Loucy (cell line): ENCODE data around the gene STX11.

Experiments
- H2AFZ ChIP-seq: fragments of 200-600 bp; sonication (generic); 2 replicates; pipeline ENCODE4 v1.6.0; 2016; ENCODE audit warnings: antibody characterized with exemption, mild to moderate bottlenecking, low read length, moderate library complexity
- H3F3A ChIP-seq: fragments of 200-600 bp; 2 replicates; pipeline ENCODE4 v1.6.0; 2016; ENCODE audit warnings: antibody characterized with exemption, low read depth, mild to moderate bottlenecking
- H3K27me3 ChIP-seq: fragments of 200-600 bp; sonication (generic); 2 replicates; pipeline ENCODE4 v1.6.1; 2014; ENCODE audit warnings: low read length, mild to moderate bottlenecking; ENCODE audit not compliant: insufficient read depth, poor library complexity, severe bottlenecking
- H3K36me3 ChIP-seq: fragments of 200-600 bp; sonication (generic); 2 replicates; pipeline ENCODE4 v1.6.1; 2016; ENCODE audit warnings: low read length; ENCODE audit not compliant: insufficient read depth
- H3K4me1 ChIP-seq: fragments of 200-600 bp; sonication (generic); 2 replicates; pipeline ENCODE4 v1.5.1; 2014; ENCODE audit warnings: low read length, mild to moderate bottlenecking; ENCODE audit not compliant: insufficient read depth, poor library complexity, severe bottlenecking
- H3K4me2 ChIP-seq: fragments of 200-600 bp; sonication (generic); 2 replicates; pipeline ENCODE4 v1.6.0; 2014; ENCODE audit warnings: antibody characterized with exemption, low read length, low read depth, mild to moderate bottlenecking; ENCODE audit not compliant: poor library complexity, severe bottlenecking
- H3K4me3 ChIP-seq: fragments of 200-600 bp; sonication (generic); 2 replicates; pipeline ENCODE4 v1.5.1; 2014; ENCODE audit warnings: low read length, mild to moderate bottlenecking, mixed read lengths; ENCODE audit not compliant: poor library complexity, severe bottlenecking
- H3K79me2 ChIP-seq: fragments of 200-600 bp; sonication (generic); 2 replicates; pipeline ENCODE4 v1.6.1; 2014; ENCODE audit warnings: low read length; ENCODE audit not compliant: insufficient read depth
- H3K9ac ChIP-seq: fragments of 200-600 bp; sonication (generic); 2 replicates; pipeline ENCODE4 v1.6.0; 2014; ENCODE audit warnings: mild to moderate bottlenecking, low read depth, low read length, moderate library complexity; ENCODE audit not compliant: poor library complexity, severe bottlenecking
- H3K9me2 ChIP-seq: fragments of 200-600 bp; sonication (generic); replicated peaks from 2 replicates; pipeline ENCODE4 v1.6.1; 2016; ENCODE audit warnings: low read depth, low read length, mixed read lengths
- H3K9me3 ChIP-seq: fragments of 200-600 bp; sonication (generic); 2 replicates; pipeline ENCODE4 v1.6.1; 2014; ENCODE audit warnings: mild to moderate bottlenecking, antibody characterized with exemption, low read length, low read depth; ENCODE audit not compliant: insufficient read depth
- H4K20me1 ChIP-seq: fragments of 200-600 bp; sonication (generic); 2 replicates; pipeline ENCODE4 v1.6.0; 2014; ENCODE audit warnings: antibody characterized with exemption, low read length, mild to moderate bottlenecking; ENCODE audit not compliant: insufficient read depth, poor library complexity, severe bottlenecking
- EZH2phosphoT487 ChIP-seq: fragments of 200-600 bp; IDR thresholded peaks from 2 replicates; pipeline ENCODE4 v1.6.1; 2018; ENCODE audit warnings: antibody characterized with exemption, mild to moderate bottlenecking, moderate library complexity, borderline replicate concordance
- TF ChIP-seq, protein P1 (sequence below): fragments of 200-600 bp; sonication (generic); conservative IDR thresholded peaks from 2 replicates; pipeline ENCODE4 v1.5.1; 2014; ENCODE audit warnings: mild to moderate bottlenecking, antibody characterized with exemption, low read length

The STX11 gene

DNA sequence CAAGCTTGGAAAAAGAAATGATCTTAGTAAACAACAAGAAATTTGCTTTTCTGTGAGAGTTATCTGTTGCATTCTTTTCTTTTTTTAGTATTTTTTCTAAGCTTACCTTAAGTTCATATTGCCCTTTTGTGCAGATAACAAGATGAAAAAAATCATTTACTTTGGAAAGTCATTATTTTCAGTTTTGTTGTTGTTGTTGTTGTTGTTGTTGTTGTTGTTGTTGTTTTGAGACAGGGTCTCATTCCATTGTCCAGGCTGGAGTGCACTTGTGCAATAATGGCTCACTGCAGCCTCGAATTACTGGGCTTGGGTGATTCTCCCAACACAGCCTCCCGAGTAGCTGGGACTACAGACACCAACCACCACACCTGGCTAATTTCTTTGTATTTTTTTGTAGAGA is 8.8 kb upstream of the STX11 start:
- H3F3A ChIP-seq, result no peaks in the 10 kb centered on the region
- no peaks in the 10 kb centered on the region for H3K9me2 ChIP-seq
- H3K4me3 ChIP-seq, result no peak overlapping the region
- H3K79me2 ChIP-seq, result no peaks in the 10 kb centered on the region
- H3K9ac ChIP-seq, result no peak overlapping the region
- no peak for TF ChIP-seq EZH2phosphoT487
- TF ChIP-seq, protein P1, sequence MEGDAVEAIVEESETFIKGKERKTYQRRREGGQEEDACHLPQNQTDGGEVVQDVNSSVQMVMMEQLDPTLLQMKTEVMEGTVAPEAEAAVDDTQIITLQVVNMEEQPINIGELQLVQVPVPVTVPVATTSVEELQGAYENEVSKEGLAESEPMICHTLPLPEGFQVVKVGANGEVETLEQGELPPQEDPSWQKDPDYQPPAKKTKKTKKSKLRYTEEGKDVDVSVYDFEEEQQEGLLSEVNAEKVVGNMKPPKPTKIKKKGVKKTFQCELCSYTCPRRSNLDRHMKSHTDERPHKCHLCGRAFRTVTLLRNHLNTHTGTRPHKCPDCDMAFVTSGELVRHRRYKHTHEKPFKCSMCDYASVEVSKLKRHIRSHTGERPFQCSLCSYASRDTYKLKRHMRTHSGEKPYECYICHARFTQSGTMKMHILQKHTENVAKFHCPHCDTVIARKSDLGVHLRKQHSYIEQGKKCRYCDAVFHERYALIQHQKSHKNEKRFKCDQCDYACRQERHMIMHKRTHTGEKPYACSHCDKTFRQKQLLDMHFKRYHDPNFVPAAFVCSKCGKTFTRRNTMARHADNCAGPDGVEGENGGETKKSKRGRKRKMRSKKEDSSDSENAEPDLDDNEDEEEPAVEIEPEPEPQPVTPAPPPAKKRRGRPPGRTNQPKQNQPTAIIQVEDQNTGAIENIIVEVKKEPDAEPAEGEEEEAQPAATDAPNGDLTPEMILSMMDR, result no peak
- no peak overlapping the region for H3K4me2 ChIP-seq
- no peaks in the 10 kb centered on the region for H3K36me3 ChIP-seq
- no peaks in the 10 kb centered on the region for H4K20me1 ChIP-seq
- H3K4me1 ChIP-seq, result no peaks in the 10 kb centered on the region
- H3K27me3 ChIP-seq, result no peaks in the 10 kb centered on the region
- no peaks in the 10 kb centered on the region for H3K9me3 ChIP-seq
- H2AFZ ChIP-seq, result no peak overlapping the region

DNA sequence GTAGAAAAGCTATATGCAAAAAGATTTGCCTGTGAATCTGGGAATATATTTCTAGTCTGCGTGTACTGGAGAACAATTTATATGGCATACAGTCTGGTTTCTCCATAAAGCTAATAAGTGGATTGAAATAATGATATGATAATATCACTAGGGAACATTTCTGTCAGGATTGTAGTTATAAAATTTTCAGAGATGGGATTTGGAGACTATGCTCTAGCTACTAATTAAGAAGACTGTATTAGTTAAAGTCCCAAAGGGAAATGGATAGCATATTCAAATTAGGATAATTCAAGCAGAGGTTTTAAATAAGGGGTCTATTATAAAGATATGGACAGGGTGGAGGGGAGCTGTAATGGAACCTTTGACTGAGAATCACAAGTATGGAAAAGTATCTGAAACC is 7.2 kb upstream of the STX11 start:
- Histone ChIP-seq H3F3A (no peaks in the 10 kb centered on the region), H3K36me3 (no peaks in the 10 kb centered on the region), H3K9me3 (no peaks in the 10 kb centered on the region), H3K4me3 (no peak overlapping the region), H3K9me2 (no peaks in the 10 kb centered on the region), H4K20me1 (no peaks in the 10 kb centered on the region), H3K4me2 (no peak overlapping the region), H3K4me1 (no peaks in the 10 kb centered on the region), H3K79me2 (no peaks in the 10 kb centered on the region), H3K27me3 (no peaks in the 10 kb centered on the region), H2AFZ (no peak overlapping the region), H3K9ac (no peak overlapping the region)
- no peak for TF ChIP-seq EZH2phosphoT487
- TF ChIP-seq, protein P1, result no peak

DNA sequence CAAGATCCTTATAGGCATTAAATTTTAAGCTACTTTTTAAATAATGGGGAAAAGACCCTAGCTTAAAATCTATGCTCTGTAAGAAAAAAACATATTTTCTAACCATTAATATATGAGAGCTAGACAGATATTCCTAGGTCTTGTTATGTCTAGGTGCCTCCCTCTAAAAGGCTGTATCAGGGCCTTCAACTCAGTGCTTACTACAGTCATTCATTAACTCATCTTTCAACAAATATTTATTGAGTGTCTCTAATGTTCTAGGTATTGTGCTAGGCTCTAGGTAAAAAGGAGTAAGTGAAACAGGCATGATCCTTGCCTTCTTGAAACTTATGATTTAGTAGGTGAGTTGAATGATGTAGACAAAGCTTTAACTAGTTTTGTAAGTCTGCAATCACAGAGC is 6.4 kb upstream of the STX11 start:
- Histone ChIP-seq H3F3A (no peaks in the 10 kb centered on the region), H4K20me1 (no peaks in the 10 kb centered on the region), H3K9ac (no peak overlapping the region), H3K4me1 (no peaks in the 10 kb centered on the region), H3K9me3 (no peaks in the 10 kb centered on the region), H3K27me3 (no peaks in the 10 kb centered on the region), H3K79me2 (no peaks in the 10 kb centered on the region), H3K4me3 (no peak overlapping the region), H3K36me3 (no peaks in the 10 kb centered on the region), H3K9me2 (no peaks in the 10 kb centered on the region), H3K4me2 (no peak overlapping the region), H2AFZ (no peak overlapping the region; the same call in 1 of the 2 replicates)
- TF ChIP-seq, protein P1, result no peak
- no peak for TF ChIP-seq EZH2phosphoT487
